Hematopoietic multipotent progenitor cell treated with erythropoietin and hydrocortisone succinate and interleukin-3 and kit ligand, for 4 days (in vitro differentiated cells): ENCODE data around the gene EVC.
A peak's percentile ranks its signal among the peaks of the same experiment; 100 is the strongest.

Source experiments
- DNase-seq: peaks from one replicate; pipeline ENCODE4 v3.0.0-alpha.2; 2015

Gene EVC

DNA sequence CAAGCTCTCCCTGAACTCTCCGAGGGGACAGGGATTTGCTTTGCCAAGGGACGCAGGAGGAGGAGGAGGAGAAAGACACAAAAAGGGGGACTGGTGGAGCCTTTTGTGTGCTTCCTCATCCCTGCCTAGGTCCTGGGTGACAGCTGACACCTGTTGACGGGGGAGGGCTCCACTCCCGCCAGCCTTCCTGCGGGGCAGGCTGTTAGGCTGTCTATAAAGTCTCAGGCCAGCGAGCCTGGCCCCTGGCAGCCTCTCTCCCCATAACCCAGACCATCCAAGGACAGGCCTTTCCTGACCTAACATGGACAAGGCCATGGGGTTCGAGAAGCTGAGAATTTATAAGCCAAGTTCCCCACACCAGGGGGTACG is 1.8 kb upstream of the EVC start:
- DNase-seq: no peak

DNA sequence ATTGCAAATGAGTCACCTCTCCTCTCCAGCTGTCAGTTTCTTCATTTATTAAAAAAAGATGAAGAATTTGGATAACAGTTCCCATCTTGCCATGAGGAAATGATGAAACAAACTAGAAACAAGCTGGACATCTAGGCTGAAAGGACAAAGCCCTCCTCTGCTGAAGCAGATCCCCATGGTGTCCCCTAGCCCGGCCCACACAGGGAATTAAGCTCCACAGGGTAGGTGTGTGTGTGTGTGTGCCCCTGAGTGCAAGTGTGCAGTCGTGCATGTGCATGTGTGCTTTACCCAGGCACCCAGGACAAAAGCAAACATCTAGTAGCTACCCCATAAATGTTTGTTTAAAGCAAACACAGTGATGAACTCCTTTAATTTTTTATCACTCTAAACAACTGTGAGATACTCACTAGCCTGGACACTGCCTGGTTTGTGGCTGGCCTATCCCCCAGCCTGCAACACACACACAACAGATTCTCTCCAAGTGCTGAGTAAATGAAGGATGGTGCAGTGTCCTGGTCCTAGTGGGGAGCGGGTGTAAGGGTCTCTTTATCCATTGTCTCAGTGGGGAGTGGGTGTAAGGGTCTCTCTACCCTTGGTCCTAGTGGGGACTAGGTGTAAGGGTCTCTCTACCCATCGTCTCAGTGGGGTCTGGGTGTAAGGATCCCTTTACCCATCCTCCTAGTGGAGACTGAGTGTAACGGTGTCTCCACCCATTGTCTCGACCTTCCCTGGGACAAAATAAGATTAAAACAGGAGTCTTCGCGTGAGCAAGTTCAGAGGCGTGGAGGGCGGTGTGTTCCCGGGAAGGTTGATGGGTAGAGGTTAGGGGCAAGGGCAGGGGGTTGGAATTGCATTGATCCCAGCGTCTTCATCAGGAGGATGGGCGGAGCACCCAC is 688 bp upstream of the EVC start:
- DNase-seq: peak; percentile 25

DNA sequence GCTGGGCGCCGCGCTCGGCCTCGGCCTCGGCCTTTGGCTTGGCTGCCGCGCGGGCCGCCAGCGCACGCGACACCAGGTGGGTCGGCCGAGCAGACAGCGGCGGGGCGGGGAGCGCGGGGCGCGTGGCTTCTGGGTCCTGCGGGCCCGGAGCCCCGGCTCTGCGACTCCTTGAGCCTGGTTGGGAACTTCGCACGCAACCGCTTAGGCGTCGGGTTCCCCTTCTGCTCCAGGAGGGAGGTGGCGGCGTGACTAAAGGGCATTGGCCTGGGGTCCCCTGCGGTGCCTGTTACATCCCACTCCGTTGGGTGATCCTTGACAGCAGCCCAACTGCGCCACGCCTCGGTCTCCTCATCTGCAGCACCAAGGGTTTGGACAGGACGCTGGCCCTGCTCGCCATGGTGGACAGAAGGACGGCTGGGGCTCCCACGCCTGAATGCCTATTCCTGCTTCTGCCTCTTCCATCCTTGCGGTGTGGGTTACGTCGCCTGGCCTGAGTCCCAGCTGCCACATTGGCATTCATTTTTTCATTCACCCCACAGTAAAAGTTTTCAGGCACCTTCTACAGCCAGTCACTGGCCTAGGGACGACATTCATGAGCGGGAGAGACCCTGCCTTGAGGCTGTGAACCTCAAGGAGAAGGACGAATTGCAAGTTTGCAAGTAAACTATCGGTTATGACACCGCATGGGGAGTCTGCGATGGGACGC is 631 bp downstream of the EVC start:
- DNase-seq: peak; percentile 37

DNA sequence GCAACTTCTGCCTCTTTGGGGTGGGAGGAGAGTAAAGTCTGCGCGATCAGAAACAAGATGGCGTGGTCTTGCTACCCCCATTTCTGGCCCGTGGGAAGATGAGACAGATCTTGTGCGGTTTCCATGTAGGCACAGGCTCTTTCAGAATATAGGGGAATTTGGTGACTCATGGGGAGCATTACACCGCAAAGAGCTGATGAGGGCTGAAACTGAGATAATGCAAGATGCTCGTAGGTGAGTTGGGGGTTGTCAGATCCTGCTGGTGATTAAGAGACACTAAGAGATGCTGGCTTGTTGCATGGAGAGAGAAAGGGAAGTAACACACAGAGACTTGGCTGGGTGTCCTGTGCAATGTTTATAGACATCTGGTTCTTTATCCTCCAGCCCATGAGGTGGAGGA is 1.5 kb downstream of the EVC start:
- DNase-seq: no peak

DNA sequence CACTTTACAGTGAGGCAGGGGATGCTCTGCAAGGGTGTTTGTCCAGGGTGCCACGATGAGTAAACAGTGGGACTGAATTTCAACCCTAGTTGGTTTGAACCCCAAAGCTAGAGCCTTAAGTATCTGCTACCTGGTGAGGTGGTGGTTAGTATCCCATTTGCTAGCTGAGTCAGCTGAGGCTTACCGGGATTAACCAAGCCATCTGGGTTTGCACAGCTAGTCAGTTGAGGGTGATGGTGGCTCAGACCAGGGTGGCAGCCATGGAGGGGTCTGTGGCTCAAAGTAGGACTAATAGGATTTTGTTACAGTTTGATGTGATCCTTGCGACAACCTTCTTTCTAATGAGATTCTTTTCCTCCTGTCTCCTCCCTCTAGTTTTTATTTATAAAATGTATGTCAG is 1.9 kb downstream of the EVC start:
- DNase-seq: no peak

DNA sequence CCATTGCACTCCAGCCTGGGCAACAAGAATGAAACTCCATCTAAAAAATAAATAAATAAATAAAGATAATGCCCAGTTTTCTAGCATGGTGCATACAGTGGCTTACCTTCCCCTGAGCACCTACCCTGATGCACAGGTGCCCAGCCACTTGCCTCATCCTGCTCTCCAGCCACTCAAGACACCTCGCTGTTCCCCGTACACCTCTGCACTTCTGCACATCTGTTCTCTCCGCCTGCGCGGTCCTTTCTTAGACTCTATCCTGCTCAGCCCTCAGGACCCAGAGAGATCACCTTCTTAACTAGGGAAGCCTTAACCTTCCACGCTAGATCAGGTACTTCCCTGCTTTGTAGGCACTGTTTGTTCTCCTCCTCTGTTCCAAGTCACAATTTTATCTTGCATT is 2.9 kb downstream of the EVC start:
- no peak for DNase-seq

DNA sequence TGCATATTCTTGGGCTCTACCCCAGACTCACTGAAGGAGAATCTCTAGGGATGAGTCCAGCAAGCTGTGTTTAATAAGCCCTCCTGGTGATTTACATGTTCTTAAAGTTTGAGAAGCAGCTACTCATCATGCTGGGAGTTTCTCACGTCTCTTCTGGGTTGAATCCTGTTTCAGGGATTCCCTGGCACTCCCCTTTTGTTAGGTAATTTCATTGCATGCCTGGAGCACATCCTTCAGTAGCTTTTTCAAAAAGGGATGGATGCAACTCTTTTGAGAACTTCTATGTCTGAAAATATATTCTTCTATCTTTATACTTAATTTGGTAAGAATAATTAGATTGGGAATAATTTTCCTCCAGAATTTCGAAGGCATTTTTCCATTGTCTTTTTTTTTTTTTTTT is 4.4 kb downstream of the EVC start:
- DNase-seq: no peak

DNA sequence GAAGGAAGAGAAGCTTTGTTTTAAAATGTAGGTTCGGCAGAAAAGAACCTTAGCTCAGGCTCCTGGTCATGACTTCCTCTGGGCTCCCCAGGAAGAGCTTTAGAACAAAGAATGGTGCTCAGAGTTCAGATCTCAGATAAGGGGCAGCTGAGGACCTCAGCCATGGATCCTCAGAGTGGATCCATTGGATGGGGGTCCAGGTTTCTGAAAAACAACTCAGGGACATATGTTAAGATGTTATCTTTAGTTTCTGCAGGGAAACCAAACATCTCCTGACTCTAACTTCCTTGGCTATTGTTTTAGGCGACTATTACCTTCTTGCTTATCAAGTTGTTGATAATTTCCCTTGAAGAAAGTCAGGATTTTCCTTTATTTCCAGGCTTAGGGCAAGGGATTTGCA is 5.4 kb downstream of the EVC start:
- DNase-seq: no peak

DNA sequence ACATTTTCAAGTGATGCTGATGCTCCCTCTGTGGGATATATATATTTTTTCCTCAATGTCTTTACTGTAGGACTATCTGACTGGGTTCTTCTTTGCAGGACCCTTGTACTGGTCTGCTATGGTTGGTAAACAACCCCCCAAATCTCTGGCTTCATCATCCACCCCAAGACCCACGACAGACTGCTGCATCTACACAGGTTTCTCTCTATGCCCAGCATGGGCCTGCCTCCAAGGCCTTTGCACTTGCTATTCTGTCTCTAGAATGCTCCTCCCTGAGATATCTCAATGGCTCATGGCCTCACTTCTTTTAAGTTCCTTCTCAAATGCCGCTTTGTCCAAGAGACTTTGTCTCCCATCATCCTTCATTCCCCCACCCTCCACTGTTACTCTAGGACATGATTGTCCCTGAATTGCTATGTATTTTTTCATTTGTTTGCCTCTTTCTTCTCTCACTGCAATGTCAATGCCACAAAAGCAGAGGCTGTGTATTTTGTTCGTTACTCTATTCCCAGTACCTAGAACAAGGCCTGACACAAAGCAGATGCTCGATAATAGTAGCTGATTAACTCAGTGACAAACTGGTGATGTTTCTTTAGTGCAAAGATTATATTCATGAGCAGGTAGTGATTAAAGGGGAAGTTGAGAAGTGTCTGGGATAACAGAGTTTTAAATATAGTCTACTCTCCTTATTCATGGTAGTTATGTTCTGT is 6.6 kb downstream of the EVC start:
- DNase-seq: no peak

DNA sequence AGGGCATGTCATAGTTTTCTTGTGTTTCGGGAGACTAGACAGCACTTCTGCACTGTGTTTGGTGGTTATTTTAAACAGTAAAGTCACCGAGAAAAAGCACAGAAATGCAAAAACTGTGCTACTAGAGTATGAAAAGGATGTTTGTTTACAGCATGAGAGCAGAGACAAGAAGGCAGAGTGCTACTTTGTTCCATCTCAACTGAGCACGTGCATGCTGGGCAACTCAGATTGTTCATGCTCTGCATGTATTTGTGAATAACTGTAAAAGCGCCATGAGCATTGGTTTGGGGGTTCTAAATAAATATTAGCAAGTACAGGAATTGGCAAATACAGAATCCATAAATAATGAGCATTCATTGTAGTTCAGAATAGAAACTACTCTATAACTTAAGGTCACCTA is 7.4 kb downstream of the EVC start:
- DNase-seq: no peak

DNA sequence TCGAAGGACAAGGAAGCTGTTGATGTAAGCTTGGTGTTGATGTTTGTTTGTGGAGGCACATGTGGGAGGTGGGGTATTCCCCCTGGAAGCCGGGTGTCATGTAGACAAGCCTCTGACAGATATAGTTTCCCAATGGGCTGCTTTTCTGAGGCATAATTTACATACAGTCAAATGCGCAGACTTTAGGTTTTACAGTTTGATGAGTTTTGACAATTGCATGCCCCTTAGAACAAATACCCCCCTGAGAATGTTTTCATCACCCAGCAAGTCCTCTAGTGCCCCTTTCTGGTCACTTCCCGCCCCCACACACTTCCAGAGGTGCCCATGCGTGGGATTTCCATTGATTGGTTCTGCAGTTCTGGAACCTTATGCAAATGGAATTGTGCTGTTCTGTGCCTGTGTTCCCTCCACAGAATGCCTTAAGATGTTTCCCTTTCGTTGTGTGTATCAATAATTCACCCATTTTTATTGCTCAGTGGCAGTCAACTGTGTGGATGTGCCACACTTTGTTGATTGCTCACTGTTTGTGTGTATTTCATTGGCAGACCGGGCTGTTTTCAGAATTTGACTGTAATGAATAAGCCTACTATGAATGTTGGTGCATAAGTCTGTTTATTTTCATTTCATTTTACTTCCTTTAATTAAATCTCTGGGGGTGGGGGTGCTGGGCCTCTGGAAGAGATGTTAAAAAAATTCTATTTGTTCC is 8.5 kb downstream of the EVC start:
- DNase-seq: no peak

DNA sequence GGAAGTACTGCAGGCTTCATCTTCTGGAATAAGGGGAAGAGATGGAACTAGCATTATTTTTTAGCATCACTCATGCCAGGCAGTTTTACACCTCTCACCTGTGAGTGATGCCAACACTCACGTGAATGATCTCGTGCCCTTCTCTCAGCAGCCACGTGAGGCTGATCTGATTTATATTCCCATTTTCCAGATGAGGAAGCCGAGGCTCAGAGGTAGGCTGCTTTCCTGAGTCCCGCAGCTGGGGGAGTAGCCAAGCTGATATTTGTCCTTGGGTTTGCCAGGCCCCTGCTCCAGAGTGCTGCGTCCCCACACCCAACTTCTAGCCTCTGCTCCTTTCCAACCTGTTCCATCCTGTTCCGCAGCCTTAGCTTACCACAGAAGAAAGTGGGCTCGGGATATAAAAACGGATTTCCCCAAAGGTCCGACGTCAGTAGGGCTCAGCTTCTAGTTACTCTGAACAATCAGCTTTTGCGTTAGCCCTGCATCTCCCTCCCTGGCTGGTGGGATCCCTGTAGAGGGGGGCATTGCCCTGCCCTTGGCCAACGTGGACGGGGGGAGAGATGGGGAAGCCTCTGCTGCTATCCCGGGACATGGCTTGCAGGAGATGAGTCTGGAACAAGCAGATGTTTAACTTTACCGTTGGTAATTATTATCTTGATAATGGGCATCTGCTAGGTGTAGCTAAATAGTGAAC is 9.3 kb downstream of the EVC start:
- no peak for DNase-seq

DNA sequence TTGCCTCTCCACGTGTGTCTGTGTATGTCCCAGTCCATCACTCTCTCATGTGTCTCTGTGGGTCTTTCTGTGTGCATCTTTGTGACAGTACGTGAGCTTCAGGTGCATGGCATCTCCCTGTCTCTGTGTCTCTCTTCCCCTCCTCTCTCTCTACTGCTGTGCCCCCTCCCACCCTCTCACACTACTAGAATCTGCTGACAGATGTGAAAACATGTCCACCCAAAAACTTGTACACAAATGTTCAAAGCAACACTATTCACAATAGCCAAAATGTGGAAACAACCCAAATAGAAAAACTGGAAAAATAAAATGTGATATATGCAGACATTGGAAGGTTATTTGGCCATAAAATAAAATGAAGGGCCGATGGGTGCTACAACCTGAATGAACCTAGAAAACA is 10.0 kb downstream of the EVC start:
- no peak for DNase-seq

DNA sequence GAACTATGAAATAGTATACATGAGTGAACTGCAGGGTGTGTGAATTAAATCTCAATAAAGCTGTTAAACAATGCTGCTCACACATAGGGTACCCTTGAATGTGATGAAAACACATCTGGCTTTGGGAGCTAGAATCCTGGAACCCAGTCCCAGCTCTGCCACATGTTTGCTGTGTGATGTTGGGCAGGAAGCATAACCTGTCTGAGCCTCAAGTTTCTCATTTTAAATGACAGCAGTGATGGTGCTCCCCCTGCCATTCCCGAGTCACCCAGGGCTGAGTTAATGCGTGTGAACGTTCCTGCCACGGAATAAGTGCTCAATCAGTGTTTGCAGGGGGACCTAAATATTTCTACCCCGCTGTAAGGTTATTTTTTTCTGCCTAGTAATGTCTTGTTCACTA is 10.9 kb downstream of the EVC start:
- no peak for DNase-seq

DNA sequence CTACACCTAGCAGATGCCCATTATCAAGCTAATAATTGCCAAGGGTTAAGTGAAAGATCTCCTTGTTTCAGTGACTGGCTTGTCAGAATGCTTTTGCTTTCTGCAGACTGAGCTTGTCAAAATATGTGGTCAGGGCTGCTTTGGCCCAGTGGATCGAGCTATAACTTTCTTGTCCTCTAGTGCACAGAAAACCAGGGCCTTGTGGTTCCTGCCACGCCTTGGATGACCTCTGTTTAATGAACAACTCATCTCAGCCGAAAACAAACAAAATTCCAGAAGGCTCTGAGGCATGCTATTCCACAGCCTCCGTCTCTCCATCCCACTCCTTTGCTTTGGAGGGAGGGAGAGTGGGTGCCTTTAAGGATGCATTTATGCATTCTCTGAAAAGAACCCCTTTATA is 11.3 kb downstream of the EVC start:
- no peak for DNase-seq

DNA sequence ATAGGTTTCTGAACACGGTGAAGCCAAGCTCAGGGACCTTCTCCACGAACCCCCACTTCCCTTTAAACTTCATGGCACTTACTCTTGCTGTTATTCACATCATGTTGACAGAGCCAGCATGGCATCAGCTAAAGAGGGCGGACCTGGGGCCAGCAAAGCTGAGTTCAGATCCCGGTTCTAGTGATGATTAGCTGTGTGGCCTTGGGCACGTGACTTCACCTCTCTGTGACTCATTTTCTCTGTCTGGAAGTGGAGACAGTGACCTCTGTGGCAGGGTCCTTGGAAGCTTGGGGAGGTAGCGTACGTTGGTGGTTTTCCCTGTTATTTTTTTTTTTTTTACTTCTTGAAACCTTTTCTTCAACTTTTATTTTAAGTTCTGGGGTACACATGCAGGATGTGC is 13.4 kb downstream of the EVC start:
- no peak for DNase-seq

DNA sequence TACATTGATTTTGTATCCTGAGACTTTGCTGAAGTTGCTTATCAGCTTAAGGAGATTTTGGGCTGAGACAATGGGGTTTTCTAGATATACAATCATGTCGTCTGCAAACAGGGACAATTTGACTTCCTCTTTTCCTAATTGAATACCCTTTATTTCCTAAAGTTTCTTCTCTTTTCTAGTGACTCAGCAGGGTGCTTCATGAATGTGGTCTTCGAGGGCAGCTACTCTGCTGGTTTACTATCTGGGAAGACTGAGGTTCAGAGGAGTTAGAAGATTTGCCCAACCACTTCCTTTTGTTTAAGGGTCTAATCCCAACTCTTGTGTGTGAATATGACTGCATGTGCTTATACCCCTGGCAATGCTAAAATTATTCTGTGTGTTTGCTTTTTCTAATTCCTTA is 17.4 kb downstream of the EVC start:
- peak; percentile 57 for DNase-seq

DNA sequence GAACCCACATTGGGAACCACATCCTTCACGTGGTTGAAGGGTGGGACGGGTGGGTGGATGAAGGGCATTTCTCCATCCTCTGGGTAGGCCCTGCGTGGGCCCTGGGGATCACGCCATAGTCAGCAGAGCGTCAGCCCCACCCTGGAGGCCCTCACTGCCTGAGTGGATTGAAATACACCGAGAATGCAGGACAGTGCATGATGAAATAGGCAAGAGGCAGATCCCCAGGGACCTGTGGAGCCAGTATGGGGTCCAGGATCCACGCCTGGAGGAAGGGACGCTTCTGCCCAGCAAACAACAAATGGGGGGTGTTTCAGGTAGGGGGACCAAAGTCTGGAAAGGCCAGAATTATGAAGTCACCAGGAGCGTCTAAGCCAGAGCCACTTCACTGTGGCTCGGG is 19.4 kb downstream of the EVC start:
- no peak for DNase-seq

DNA sequence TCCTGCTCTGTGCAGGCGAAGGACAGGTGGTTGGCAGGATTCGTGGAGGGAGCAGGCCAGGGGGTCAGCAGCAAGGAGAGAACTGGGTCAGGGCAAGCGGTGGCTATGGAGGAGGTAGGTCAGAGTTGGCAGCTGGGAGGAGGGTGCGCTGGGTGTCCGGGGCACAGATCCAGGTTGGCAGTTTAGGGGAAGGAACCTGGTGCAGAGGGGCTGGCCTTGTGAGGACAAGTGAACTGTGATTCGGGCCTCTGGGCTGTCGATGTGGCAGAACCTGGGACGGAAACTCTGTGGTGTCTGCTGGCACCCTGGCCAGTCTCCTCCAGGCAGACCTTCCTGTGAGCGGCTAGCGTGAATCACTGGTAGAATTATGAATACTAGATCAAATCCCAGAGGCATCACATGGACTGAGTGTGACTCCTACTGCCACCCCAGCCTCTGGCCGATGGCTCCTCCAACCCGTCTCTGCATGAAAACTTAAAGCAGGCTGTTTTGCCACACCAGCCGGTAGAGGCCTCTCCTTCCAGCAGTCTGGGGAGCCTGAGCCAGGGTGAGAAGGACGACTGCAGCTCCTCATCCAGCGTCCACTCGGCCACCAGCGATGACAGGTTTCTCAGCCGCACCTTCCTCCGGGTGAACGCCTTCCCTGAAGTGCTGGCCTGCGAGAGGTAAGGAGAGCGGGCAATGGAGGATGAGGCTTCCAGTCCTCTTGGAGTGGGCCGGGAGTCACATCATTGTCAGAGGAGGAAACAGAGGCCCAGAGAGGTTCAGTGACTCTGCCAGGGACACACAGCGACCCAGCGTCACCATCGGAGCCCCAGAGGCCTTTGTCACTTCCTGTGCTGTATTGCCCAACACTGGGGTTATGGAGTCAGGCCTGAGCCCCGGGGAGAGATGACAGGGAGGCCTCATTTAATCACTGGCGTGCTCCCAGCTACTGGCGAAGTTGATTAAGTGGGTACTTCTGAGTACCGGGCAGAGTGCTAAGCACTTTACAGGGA is 20.3 kb downstream of the EVC start:
- no peak for DNase-seq

DNA sequence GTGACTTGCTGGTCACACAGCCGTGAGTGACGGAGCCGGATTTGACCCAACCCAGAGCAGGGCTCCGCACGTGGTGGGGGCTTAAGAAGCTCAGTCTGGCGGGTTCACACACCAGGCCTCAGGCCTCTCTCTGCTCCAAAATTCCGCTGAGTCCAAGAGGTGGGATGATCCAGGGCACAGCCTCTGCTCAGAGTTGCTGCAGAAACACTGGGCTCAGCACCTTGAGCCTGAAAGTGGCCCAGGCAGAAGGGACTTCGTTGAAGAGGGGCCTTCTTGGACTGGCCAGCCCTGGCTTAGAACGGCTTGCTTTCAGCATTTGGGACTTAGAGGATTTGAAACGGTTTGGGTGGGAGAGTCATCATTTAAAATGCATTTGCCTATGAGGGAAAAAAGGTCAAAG is 21.2 kb downstream of the EVC start:
- no peak for DNase-seq

DNA sequence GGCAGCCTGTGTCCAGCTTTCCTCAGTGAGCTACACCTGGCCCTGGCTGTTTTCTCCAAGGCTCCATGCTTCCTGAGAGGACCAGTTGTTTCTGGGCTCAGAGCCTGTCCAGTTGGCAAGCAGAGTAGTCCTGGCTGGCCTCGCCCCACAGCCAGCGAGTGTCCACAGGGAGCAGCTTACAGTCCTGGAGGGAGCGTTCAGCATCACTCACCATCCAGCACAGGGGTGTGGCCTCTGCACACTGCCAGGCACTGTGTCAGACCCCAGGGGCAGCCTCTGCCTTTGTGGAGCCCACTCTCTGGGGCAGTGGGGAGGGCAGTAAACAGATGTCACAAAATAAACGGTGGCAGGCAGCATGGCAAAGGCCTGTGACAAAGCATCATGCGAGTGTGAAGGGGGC is 23.9 kb downstream of the EVC start:
- DNase-seq: no peak
